Measurements from ENCODE around the gene TRIOBP.

DNA sequence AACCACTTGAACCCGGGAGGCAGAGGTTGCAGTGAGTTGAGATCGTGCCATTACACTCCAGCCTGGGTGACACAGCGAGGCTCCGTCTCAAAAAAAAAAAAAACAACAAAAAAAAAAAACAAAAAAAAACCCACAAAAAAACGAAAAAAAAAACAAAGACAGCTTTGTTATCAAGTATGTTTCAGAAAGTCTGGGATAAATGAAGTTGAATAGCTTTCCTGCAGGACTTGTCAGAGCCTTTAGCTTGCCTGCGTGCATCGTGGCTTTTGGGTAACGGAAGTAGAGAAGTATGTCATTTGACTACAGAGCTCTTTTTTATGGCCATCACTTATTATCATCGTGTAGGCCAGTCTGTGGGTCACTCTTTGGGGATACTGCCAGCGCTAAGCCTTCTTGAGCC lies 14.6 kb downstream of the TRIOBP start:
- TF ChIP-seq, protein P1, sequence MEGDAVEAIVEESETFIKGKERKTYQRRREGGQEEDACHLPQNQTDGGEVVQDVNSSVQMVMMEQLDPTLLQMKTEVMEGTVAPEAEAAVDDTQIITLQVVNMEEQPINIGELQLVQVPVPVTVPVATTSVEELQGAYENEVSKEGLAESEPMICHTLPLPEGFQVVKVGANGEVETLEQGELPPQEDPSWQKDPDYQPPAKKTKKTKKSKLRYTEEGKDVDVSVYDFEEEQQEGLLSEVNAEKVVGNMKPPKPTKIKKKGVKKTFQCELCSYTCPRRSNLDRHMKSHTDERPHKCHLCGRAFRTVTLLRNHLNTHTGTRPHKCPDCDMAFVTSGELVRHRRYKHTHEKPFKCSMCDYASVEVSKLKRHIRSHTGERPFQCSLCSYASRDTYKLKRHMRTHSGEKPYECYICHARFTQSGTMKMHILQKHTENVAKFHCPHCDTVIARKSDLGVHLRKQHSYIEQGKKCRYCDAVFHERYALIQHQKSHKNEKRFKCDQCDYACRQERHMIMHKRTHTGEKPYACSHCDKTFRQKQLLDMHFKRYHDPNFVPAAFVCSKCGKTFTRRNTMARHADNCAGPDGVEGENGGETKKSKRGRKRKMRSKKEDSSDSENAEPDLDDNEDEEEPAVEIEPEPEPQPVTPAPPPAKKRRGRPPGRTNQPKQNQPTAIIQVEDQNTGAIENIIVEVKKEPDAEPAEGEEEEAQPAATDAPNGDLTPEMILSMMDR (IDR thresholded peaks at IDR 0.05; ENCODE audit: low read depth, low read length) = no peak
- TF ChIP-seq EZH2phosphoT487 (IDR thresholded peaks at IDR 0.05; ENCODE audit: low read depth) = no peak
